GM18873 (cell line): Measurements from ENCODE around the gene ADGRV1.
A peak's percentile ranks its signal among the peaks of the same experiment; 100 is the strongest.

Experiments used
- ATAC-seq: cut with Tn5 transposase; IDR thresholded peaks from one replicate; pipeline ENCODE4 v1.9.1; 2021; ENCODE audit warnings: mild to moderate bottlenecking, moderate library complexity, moderate number of reproducible peaks; ENCODE audit not compliant: unreplicated experiment, low FRiP score

Gene ADGRV1, protein sequence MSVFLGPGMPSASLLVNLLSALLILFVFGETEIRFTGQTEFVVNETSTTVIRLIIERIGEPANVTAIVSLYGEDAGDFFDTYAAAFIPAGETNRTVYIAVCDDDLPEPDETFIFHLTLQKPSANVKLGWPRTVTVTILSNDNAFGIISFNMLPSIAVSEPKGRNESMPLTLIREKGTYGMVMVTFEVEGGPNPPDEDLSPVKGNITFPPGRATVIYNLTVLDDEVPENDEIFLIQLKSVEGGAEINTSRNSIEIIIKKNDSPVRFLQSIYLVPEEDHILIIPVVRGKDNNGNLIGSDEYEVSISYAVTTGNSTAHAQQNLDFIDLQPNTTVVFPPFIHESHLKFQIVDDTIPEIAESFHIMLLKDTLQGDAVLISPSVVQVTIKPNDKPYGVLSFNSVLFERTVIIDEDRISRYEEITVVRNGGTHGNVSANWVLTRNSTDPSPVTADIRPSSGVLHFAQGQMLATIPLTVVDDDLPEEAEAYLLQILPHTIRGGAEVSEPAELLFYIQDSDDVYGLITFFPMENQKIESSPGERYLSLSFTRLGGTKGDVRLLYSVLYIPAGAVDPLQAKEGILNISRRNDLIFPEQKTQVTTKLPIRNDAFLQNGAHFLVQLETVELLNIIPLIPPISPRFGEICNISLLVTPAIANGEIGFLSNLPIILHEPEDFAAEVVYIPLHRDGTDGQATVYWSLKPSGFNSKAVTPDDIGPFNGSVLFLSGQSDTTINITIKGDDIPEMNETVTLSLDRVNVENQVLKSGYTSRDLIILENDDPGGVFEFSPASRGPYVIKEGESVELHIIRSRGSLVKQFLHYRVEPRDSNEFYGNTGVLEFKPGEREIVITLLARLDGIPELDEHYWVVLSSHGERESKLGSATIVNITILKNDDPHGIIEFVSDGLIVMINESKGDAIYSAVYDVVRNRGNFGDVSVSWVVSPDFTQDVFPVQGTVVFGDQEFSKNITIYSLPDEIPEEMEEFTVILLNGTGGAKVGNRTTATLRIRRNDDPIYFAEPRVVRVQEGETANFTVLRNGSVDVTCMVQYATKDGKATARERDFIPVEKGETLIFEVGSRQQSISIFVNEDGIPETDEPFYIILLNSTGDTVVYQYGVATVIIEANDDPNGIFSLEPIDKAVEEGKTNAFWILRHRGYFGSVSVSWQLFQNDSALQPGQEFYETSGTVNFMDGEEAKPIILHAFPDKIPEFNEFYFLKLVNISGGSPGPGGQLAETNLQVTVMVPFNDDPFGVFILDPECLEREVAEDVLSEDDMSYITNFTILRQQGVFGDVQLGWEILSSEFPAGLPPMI (N-terminal part only)

DNA sequence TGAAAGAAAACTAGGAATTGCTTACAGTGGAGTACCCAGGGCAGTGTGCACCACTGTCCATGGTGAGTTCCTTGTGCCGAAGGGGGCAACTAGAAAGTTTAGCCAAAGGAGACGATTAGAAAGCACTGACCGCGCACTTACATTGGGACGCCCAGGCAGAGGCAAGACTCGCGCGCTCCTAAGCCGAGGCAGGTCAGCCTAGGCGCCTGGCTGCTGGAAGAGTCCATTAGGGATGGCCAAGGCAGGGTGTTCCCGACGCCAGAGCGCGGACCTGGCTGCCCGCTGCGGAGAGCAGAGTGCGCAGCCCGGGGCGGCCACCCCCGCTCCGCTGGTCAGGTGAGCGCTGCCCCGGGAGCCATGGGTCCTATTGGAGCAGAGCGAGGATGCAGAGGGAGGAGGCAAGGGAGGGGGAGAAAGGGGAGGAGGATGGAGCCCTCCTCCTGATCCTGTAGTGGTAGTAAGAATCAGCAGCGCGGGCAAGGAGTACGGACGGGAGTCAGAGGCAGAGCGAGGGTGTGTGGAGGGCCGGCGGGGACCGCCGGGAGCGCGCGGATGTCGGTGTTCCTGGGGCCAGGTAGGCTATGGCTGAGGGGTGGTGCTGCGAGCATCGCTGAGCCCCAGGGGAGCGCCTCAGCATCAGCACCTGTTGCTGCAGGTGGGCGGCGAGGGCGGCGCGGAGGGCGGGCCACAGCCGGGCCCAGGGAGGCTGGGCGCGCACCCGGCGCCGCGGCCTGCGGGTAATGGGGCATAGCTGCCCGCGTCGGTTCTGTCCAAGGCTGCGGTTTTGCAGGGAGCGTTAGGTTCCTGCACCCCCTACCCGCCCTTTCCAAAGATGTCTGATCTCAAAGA is at the start of gene ADGRV1:
Gene ADGRV1, plus strand, starts transcription at position 454 of the 849 bp plus-strand sequence. Its CDS starts 99 bp downstream, at position 553.
- no peak for ATAC-seq

DNA sequence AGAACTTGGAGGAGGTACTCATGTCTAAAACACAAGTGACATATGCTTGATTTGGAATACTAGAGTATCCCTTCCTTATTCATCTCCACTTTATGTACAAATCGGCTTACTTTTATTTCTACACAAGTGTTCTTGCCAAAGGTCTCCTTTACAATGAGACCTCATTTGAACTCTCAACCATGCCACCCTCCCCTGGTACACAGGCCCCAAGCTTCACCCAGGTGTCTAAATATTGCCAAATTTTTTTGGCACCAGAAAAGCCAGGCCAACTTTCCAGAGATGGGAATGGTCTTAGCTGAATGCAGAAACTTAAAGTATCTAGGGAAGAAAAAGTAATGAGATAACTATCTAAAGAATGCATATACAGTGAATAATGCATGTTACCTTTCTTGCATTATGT is 48.2 kb upstream of the ADGRV1 start:
- ATAC-seq, result no peak

DNA sequence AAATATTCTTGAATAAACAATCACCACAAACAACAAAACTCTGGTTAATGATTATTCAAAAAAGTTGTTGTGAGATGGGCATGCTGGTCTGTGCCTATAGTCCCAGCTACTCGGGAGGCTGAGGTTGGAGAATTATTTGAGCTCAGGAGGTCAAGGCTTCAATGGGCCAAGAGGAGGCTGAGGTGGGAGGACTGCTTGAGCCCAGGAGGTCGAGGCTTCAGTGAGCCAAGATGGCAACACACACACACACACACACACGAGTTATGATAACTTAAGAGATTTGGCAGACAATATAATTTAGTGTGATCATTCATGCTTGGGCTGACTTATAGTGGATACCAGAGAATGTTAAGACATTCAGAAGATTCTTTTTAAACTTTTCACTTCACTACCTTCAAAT is 44.1 kb upstream of the ADGRV1 start:
- no peak for ATAC-seq

DNA sequence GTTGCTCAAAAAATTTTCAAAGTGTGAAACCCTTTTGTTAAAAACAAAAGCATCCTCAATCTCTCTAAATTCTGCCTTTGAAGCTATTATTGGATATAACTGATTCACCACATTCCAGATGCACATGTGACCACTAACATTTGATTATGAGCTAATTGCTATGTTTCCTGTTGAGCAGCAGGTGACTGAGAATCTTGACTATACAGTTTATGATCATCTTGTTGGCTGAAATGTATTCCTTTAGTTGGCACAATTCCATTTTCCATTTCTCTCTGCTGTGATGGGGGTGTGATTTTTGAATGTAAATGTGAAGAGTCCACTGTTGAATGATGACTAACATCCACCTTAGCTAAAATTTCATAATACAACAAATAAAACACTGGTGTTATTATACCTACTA is 39.9 kb upstream of the ADGRV1 start:
- ATAC-seq, result no peak

DNA sequence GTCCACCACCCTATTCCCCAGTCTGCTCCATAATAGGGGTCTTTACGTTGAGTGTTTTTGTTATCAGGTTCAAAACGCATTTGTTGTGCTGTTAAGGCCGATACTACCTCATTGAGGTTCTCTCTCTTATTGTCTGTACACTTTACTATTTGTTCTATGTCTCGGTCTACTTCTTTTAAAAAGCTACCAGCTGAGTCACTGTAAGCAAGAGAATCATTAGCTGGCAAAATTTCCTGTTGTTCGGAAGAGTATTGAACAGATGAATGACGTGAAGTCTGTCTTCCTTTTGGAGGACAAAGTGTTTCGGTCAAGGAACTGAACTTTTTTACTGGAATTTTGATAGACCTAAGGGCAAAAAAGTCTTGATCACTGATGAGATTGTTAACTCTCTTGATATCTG is 39.5 kb upstream of the ADGRV1 start:
- ATAC-seq, result no peak

DNA sequence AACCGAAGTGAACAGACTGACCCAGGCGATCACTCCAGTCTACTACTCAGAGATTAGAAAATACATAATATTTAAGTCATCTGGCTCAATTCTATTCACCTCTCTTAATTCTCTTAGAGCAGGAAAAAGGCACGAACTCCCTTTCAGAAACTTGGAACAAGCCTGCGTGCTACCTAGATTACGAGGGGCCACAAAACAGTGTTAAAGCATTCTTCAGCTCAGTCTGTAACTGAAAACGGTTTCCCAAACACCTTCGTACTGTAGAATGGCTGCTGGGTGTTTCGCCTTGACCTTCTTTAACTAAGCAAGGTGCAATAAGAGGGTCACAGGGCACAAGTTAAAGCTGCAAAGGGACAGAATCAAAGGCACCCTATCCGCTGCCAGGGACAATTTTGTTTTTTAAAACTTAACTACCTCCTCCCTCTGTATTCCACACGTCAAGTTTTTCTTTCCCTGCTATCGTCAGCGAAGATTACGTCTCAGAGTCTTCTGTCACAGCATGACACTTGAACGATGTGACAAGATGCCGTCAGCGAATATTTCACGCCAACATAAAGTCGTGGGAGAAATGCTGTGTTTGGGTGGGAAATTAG is 29.9 kb upstream of the ADGRV1 start:
- no peak for ATAC-seq

DNA sequence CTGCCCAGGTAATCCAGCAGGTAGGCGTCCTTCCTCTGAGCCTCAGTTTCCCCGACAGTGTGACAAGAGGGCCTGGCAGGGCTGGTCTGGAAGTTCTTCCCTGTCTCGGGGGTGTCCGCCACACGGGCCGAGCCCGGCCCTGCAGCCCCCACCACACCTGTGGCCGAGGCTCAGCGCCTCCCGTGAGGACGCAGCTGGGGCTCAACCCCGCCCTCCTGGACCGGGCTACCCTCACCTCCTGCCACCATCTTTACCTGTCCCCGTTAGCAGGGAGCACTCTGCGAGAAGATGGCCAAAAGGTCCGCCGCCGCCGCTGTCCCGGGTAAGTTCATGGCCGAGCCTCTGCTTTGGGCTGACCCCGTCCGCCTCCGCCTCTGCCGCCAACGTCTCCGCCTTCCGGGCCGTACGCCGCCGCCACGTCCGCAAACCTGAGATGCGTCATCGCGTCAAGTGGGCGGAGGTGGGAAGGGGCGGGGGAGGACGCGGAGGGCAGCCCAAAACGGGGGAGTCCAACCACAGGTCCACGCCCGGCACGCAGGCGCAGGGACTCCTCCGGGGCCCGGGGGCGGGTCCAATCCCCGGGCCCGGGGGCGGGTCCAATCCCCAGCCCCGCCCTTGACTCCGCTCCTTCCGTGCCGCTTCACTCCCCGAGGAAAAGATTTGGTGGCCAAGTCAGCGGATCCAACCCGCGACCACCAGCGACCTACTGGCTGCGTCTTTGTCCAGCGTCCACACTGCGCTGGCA is 29.2 kb upstream of the ADGRV1 start, which contains the start of gene LYSMD3:
Gene LYSMD3, minus strand, starts transcription at position 391 of the 745 bp plus-strand sequence. CDS start 4,295 bp downstream, outside the sequence.
- peak; percentile 90 for ATAC-seq

DNA sequence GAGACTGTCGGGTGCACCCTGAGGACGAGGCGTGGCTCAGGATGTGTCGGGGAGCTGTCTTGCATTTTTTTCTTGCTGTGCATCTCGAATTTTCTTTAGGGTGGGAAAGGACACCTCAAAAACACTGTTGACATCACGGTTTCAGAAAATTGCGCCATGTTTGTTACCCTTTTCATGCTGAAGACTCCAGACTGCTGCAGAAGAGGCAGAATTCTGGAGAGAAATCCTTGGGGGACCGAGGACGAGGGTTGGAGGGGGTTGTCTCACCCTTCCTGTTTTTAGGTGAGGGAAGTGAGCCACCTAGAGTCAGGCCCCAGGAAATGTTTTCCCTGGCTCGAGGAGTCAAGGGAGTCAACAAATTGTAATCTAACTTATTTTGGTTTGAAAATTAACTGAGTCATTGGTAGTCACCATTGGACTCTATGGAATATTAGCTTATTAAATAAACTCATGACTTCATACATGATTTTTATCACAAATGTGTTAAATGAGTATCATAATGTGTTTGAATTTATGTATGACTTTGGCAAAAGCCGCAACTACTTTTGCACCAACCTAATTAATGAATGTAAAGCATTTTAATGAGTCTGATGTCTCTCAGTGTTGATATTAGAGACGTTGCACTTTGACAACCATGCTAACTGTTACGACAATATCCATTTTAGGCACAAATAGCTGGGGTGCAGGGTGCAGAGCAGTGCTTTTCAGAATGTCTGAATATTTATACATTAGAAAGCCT is 28.5 kb upstream of the ADGRV1 start:
- peak; percentile 39 for ATAC-seq

DNA sequence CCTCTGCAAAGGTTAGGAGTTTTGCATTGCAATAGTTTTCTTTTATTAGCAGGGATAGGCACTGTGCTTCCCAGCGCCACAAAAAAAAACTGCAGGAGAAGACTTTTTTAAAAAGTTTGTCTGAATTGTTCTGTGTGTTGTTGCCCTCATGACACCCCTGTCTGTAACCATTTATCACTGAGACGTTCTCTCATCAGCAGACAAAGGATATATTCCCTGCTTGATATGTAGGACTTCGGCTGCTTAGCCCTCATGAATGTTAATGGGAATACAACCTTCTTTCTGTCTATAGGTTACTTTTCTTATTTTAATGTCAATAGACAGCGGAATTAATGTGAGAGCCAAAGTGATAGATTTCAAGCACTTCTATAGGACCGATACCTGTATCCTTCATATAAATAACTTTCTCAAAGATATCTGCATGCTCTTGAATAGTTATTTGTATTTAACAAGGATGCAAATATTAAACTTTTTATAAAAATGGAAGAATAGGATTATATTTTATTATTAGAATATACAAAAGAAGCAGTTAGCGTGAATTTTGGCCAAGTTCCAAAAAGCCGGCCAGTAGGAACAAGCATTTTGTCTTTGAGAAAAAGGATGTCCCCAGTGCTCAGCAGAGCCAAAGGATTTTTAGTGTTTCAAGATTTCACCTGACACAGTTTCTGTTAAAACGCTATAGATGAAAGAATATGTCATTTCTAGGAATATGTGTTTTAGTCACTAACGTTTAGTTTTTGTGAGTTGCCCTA is 27.7 kb upstream of the ADGRV1 start:
- no peak for ATAC-seq

DNA sequence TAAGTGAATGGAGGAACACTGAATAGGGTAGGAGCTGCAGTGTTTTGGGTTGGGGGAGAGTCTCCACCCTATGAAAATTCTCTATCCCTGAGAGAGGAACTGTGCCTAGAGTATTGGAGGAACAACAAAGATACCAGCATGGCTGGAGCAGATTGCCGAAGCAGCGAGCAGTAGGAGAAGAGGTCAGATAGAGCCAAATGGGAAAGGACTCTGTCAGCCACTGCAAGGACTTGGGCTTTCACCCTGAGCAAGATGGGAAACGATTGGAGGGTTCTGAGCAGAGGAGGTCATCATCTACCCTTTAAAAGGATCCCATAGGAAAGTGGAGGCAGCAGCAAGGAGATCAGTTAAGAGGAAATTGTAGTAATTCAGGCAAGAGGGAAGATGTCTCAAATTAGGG is 24.8 kb upstream of the ADGRV1 start:
- no peak for ATAC-seq

DNA sequence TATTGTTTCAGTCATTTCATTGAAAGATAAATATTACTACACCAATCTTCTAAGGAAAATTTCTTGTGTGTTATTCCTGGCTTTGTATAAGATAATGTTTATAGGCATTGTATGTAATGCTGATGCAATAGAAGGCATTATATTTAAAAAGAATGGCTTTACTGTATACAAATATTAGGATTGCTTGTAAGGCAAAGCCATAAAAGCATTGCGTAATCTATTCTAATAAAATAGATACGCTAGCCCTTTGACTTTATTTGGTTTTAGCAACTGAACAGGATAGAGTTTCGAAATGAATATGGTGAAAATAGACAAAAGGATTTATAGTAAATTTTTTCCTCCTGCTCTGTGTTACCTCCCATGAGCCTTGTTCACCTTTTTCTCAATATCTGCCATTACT is 23.7 kb upstream of the ADGRV1 start:
- no peak for ATAC-seq

DNA sequence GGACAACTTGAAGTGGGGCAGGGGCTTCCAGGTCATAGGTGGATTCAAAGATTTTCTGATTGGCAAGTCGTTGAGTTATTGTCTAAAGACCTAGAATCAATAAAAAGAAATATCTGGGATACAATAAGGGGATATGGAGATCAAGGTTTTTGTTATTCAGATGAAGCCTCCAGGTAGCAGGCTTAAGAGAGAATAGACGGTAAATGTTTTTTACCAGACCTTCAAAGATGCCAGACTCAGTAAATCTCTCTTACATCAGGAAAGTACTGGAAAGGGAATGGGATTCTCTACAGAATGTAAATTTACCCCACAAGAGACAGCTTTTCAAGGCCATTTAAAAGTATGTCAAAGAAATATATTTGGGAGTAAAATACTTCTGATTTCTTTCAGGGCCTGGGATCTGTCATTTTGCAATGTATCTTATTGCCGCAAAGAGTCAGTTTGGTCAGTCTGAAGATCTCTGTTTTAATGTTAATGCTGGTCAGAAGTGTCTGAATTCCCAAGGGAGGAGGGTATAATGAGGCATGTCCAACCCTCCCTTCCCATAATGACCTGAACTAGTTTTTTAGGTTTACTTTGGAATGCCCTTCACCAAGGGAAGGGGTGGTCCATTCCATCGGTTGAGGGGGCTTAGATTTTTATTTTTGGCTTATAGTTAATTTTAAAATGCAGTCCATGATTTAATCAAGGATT is 15.6 kb upstream of the ADGRV1 start:
- no peak for ATAC-seq

DNA sequence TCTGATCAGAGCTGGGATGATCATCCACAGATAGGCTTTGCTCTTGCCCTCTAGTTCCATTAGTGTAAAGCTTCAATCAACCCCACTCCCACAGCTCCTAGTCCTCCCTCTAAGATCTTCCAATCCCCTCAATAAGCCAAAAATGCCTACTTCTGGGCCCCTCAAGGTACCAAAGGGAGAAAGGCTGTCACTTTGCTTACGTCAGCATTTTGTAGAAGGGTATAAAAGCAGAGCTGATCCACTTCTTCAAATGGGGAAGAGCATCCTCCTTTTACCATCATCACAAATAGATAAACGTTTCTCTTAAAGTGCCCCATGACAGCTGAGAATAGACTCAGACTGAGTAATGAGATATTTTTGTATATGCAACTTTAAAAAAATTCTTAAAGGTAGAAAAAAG is 13.1 kb upstream of the ADGRV1 start:
- no peak for ATAC-seq

DNA sequence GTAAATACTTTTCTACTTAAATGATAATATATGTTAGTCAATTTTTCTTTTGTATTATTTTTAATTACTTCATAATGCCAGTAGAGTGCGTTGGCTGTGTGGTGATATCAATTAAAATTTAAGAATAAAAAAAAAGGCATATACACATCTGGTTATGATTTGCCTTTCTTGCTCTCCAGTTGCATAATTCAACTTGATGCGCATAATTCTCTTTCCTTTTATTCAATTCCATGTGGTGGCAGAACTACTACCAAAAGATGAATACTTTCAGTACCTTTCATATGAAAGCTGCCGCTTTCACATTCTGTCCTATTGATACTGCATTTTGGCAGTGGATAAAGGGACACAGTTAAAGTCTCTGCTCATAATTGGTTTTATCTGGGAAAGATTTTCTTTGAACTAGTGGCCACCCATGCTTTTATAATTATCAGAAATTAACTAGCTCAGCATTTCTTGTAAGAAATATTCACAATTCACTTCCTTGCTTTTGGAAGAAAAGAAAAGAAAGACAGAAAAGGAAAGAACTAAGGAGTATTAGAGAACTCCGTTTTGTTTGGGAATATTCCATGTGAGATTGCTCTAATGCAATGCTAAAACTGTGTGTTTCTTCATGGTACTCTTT is 12.3 kb upstream of the ADGRV1 start:
- no peak for ATAC-seq

DNA sequence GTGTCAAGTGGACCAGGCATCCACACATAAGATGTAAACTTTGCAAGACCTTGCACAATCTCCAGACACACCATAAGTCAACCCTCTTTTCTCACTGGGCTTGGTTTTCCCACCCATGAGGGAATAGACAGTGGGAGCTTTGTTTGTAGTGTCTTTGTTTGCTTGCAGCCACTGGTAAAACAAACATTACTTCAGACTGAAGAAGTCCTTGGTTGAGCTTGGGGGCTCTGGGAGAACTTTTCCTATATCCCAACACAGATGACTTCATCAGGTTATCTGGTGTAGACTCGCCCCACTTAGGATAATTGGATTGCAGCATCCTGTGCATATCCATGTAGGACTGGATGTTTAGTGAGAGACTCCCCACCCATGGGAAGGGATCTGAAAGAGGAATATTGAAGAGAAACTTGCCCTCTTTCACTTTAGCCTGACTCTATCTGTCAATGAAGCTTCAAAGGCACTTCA is 11.5 kb upstream of the ADGRV1 start:
- ATAC-seq, result no peak

DNA sequence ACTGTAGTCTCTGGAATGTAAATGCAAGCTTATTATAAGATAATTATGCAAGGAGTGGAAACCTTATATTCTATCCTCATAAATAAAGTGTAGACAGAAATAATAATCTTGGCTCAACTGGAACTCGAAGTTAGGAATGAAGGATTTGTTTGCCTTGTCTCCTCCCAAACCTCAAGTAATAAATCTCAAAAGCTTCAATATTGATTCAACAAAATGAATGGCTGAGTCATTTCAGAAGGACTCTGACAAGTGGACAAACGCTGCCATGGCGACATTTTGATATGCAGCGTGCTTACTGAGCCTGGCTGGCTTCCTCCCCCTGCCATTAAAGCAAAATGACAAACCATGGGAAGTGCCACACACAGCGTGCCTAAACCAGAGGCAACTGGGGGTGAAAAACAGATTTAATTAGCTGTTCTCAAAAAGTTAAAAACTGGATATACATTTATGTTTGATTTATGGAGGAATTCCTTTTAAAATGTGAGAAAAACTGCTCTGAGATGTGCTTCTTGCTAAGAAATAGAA is 10.5 kb upstream of the ADGRV1 start:
- ATAC-seq, result no peak
